ENCODE data around the gene UNC45A. TPM values are rescaled to one million over a fixed set of nuclear protein-coding genes. Genes with fewer than 3 reads are reported as not detected.

UNC45A gene
- total RNA-seq, 1 donor from 2014 or later: 50.1 TPM

DNA sequence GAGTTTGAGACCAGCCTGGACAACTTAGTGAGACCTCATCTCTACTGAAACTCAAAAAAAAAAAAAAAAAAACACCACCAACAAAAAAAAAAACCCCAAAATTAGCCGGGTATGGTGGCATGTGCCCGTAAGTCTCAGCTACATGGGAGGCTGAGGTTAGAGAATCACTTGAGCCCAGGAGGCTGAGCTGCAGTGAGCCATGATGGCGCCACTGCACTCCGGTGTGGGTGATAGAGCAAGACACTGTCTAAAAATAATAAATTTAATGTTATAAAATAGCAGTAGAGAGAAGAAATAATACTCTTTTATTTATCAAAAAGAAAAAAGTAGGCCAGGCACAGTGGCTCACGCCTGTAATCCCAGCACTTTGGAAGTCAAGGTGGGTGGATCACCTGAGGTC, 37.0 kb downstream of the UNC45A start:
- Histone ChIP-seq H3K4me3 (ENCODE audit: low read depth, low read length) (no peak overlapping the region), H3K36me3 (ENCODE audit: control insufficient read depth, insufficient read depth, low read length) (no peaks in the 10 kb centered on the region), H3K27me3 (ENCODE audit: control insufficient read depth, insufficient read depth, low read length) (no peaks in the 10 kb centered on the region)
- DNase-seq (ENCODE audit: low read depth): no peak
- TF ChIP-seq, protein P1, sequence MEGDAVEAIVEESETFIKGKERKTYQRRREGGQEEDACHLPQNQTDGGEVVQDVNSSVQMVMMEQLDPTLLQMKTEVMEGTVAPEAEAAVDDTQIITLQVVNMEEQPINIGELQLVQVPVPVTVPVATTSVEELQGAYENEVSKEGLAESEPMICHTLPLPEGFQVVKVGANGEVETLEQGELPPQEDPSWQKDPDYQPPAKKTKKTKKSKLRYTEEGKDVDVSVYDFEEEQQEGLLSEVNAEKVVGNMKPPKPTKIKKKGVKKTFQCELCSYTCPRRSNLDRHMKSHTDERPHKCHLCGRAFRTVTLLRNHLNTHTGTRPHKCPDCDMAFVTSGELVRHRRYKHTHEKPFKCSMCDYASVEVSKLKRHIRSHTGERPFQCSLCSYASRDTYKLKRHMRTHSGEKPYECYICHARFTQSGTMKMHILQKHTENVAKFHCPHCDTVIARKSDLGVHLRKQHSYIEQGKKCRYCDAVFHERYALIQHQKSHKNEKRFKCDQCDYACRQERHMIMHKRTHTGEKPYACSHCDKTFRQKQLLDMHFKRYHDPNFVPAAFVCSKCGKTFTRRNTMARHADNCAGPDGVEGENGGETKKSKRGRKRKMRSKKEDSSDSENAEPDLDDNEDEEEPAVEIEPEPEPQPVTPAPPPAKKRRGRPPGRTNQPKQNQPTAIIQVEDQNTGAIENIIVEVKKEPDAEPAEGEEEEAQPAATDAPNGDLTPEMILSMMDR (IDR thresholded peaks at IDR 0.05; ENCODE audit: insufficient read depth, low read length, poor library complexity, severe bottlenecking): no peak

DNA sequence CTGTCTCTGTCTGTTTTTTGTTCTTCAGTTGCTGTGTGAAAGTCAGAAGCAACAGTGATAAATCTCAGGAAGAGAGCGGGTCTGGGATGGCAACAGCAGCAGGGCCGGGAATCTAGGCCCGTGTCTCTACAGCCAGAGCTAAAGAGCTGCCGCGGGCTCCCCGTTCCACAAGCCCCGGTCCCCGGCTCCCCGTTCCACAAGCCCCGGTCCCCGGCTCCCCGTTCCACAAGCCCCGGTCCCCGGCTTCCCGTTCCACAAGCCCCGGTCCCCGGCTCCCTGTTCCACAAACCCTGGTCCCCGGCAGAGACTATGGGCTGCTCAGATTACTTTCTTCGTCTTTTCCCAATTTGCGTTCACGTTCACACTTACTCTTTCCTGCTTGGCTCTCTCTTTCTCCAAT, 39.1 kb downstream of the UNC45A start:
- Histone ChIP-seq H3K4me3 (ENCODE audit: low read depth, low read length) (no peak overlapping the region), H3K27me3 (ENCODE audit: control insufficient read depth, insufficient read depth, low read length) (no peaks in the 10 kb centered on the region), H3K36me3 (ENCODE audit: control insufficient read depth, insufficient read depth, low read length) (peaks cover 2% of the 10 kb centered on the region)
- no peak for DNase-seq (ENCODE audit: low read depth)
- TF ChIP-seq, protein P1 (IDR thresholded peaks at IDR 0.05; ENCODE audit: insufficient read depth, low read length, poor library complexity, severe bottlenecking): no peak

DNA sequence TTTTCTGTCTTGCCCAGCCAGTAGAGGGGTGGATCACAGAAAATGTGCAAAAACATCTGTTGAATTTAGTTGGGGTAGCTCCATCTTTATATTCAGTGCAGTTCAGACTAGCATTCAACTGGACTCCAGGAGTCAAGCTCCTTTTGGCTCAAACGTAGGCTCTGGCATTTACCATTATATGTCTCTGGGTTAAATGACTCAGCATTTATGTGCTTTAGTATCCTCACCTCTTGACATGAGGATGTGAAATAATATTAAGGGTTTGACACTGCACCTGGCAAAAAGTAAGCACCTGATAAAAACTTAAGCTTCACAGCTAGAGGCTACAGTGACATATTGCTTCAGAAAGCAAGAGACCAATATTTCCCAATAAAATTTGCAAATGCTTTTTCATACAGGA, 44.5 kb downstream of the UNC45A start:
- H3K4me3 ChIP-seq (ENCODE audit: low read depth, low read length): no peak overlapping the region
- no peak for DNase-seq (ENCODE audit: low read depth)
- TF ChIP-seq, protein P1 (IDR thresholded peaks at IDR 0.05; ENCODE audit: insufficient read depth, low read length, poor library complexity, severe bottlenecking): no peak

DNA sequence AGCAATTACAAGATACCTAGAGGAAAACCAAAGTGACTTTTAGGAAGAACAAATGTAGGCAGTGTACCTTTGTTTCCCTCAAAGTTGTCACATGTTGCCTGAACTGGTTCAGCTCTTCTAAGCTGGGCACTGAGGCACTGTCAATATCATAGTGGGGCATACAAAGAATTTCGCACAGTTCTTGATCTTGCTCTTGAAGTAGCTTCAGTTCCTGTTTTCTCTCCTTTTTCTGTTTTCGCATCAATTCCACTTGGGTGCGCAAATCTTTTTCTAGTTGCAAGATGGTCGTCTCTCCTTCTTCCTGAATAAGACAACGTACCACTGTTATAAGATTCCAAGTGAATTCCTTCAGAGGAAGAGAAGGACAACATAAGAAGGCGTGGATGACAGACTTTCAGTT, 46.6 kb downstream of the UNC45A start:
- H3K36me3 ChIP-seq (ENCODE audit: control insufficient read depth, insufficient read depth, low read length): peaks cover 4% of the 10 kb centered on the region

More for the DNA sequence above, 44.5 kb downstream of the UNC45A start:
- Histone ChIP-seq H3K27me3 (ENCODE audit: control insufficient read depth, insufficient read depth, low read length) (no peaks in the 10 kb centered on the region), H3K36me3 (ENCODE audit: control insufficient read depth, insufficient read depth, low read length) (peaks cover 4% of the 10 kb centered on the region)

DNA sequence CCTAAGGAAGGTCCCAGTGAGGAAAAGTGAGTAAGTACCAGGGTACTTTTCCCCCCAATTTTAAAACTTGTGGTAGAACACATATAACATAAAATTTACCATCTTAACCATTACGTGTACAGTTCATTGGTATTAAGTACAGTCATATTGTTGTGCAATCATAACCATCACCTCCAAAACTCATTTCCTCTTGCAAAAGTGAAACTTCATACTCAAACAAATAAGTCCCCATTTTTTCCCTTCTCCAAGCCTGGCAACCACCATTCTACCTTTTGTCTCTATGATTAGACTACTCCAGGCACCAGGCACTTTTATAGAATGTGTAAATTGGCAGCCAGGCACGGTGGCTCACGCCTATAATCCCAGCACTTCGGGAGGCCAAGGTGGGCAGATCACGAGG, 47.0 kb downstream of the UNC45A start:
- TF ChIP-seq, protein P1 (IDR thresholded peaks at IDR 0.05; ENCODE audit: insufficient read depth, low read length, poor library complexity, severe bottlenecking): no peak
- DNase-seq (ENCODE audit: low read depth): no peak
- no peak overlapping the region for H3K4me3 ChIP-seq (ENCODE audit: low read depth, low read length)
- H3K27me3 ChIP-seq (ENCODE audit: control insufficient read depth, insufficient read depth, low read length): no peaks in the 10 kb centered on the region
- H3K36me3 ChIP-seq (ENCODE audit: control insufficient read depth, insufficient read depth, low read length): peaks cover 4% of the 10 kb centered on the region

More for the DNA sequence above, 46.6 kb downstream of the UNC45A start:
- no peaks in the 10 kb centered on the region for H3K27me3 ChIP-seq (ENCODE audit: control insufficient read depth, insufficient read depth, low read length)
- DNase-seq (ENCODE audit: low read depth): no peak
- H3K4me3 ChIP-seq (ENCODE audit: low read depth, low read length): no peak overlapping the region
- TF ChIP-seq, protein P1 (IDR thresholded peaks at IDR 0.05; ENCODE audit: insufficient read depth, low read length, poor library complexity, severe bottlenecking): no peak

DNA sequence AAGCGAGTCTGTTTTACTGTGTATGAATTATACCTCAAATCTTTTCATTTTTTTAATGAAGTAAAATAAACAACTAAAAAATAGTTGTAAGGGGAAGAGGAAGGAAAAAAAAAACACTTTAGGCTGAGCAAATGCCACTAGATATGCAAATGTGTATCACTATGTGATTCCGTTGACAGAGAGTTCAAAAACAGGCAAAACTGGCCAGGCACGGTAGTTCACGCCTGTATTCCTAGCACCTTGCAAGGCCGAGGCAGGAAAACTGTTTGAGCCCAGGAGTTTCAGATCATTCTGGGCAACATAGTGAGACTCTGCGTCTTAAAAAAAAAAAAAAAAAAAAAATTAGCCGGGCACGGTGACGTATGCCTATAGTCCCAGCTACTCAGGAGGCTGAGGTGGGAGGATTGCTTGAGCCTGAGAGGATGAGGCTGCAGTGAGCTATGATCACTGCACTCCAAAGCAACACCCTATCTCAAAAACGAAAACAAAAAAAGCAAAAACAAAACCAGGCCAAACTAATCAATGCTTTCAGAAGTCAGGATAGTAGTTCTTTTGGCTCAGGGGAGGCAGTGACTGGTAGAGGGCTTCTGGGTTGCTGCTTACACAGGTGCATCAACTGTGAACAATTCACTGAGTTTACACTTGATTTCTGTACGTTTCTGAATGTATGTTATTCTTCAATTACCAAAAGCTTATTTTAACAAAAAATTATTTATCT, 51.9 kb downstream of the UNC45A start:
- DNase-seq (ENCODE audit: low read depth): no peak
- TF ChIP-seq, protein P1 (IDR thresholded peaks at IDR 0.05; ENCODE audit: insufficient read depth, low read length, poor library complexity, severe bottlenecking): no peak
- no peaks in the 10 kb centered on the region for H3K27me3 ChIP-seq (ENCODE audit: control insufficient read depth, insufficient read depth, low read length)
- no peaks in the 10 kb centered on the region for H3K36me3 ChIP-seq (ENCODE audit: control insufficient read depth, insufficient read depth, low read length)
- H3K4me3 ChIP-seq (ENCODE audit: low read depth, low read length): no peak overlapping the region
